Measurements from ENCODE around the gene C11orf87. TPM values are rescaled to one million over a fixed set of nuclear protein-coding genes. Genes with fewer than 3 reads are reported as not detected.

Gene C11orf87
- total and polyA plus RNA-seq, 2 experiments from 2014 or later, result 0.50 to 0.56 TPM

DNA sequence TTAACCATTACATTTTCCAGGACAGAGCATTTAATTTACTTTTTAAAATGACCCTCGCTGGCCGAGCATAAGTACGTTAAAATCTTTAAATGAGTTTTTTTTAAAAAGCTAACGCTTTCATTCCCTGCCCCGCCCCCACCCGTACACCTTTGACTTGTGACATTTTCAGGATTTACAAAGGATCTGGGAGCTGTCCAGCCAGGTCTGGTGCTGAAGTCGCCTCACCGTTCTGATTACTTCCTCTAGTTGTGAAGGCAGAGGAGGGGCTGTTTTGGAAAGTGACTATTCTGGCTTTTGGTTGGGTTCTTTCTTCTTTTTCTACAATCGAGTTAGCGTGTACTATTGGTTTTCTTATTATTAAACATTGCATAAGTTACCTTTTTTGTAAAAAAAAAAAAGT is 2.9 kb downstream of the C11orf87 start:
- H3K4me3 ChIP-seq, result no peak overlapping the region
- peaks cover 49% of the 10 kb centered on the region for H3K27me3 ChIP-seq (ENCODE audit: insufficient read depth)

More for the DNA sequence above, 2.9 kb downstream of the C11orf87 start:
- Histone ChIP-seq H2AFZ (no peak overlapping the region), H3K27ac (ENCODE audit: low read depth) (no peak overlapping the region), H3F3A (replicated peaks; ENCODE audit: low read depth) (no peaks in the 10 kb centered on the region), H3K4me2 (no peak overlapping the region), H4K20me1 (replicated peaks; ENCODE audit: insufficient read depth) (peaks cover 13% of the 10 kb centered on the region; the same call in 1 of the 2 replicates), H3K36me3 (ENCODE audit: insufficient read depth) (no peaks in the 10 kb centered on the region; the same call in 1 of the 2 replicates), H3K79me2 (replicated peaks; ENCODE audit: insufficient read depth) (no peaks in the 10 kb centered on the region), H3K4me1 (ENCODE audit: insufficient read depth) (no peaks in the 10 kb centered on the region; the same call in 1 of the 2 replicates), H3K9me2 (ENCODE audit: insufficient read depth) (no peaks in the 10 kb centered on the region)
- Mint-ChIP-seq H3K9me3 (no peaks in the 10 kb centered on the region), H3K27me3 (ENCODE audit: insufficient read depth, low read depth, poor library complexity) (peaks cover 35% of the 10 kb centered on the region), H3K36me3 (ENCODE audit: low read depth) (no peaks in the 10 kb centered on the region), H3K27ac (no peak overlapping the region), H3K4me3 (no peak overlapping the region), H3K4me1 (peaks cover 8% of the 10 kb centered on the region)
- DNase-seq (ENCODE audit: low spot score) (peak; percentile 91), ATAC-seq (no peak)
- no peak for TF ChIP-seq STAT1 (IDR thresholded peaks at IDR 0.05; ENCODE audit: unreplicated experiment)
- no peak for TF ChIP-seq ZNF331 (CRISPR knock-in tag; IDR thresholded peaks at IDR 0.05; ENCODE audit: low read depth)
- no peak for TF ChIP-seq CREB1 (CRISPR knock-in tag; IDR thresholded peaks at IDR 0.05; ENCODE audit: low read depth)
- TF ChIP-seq, protein P1, sequence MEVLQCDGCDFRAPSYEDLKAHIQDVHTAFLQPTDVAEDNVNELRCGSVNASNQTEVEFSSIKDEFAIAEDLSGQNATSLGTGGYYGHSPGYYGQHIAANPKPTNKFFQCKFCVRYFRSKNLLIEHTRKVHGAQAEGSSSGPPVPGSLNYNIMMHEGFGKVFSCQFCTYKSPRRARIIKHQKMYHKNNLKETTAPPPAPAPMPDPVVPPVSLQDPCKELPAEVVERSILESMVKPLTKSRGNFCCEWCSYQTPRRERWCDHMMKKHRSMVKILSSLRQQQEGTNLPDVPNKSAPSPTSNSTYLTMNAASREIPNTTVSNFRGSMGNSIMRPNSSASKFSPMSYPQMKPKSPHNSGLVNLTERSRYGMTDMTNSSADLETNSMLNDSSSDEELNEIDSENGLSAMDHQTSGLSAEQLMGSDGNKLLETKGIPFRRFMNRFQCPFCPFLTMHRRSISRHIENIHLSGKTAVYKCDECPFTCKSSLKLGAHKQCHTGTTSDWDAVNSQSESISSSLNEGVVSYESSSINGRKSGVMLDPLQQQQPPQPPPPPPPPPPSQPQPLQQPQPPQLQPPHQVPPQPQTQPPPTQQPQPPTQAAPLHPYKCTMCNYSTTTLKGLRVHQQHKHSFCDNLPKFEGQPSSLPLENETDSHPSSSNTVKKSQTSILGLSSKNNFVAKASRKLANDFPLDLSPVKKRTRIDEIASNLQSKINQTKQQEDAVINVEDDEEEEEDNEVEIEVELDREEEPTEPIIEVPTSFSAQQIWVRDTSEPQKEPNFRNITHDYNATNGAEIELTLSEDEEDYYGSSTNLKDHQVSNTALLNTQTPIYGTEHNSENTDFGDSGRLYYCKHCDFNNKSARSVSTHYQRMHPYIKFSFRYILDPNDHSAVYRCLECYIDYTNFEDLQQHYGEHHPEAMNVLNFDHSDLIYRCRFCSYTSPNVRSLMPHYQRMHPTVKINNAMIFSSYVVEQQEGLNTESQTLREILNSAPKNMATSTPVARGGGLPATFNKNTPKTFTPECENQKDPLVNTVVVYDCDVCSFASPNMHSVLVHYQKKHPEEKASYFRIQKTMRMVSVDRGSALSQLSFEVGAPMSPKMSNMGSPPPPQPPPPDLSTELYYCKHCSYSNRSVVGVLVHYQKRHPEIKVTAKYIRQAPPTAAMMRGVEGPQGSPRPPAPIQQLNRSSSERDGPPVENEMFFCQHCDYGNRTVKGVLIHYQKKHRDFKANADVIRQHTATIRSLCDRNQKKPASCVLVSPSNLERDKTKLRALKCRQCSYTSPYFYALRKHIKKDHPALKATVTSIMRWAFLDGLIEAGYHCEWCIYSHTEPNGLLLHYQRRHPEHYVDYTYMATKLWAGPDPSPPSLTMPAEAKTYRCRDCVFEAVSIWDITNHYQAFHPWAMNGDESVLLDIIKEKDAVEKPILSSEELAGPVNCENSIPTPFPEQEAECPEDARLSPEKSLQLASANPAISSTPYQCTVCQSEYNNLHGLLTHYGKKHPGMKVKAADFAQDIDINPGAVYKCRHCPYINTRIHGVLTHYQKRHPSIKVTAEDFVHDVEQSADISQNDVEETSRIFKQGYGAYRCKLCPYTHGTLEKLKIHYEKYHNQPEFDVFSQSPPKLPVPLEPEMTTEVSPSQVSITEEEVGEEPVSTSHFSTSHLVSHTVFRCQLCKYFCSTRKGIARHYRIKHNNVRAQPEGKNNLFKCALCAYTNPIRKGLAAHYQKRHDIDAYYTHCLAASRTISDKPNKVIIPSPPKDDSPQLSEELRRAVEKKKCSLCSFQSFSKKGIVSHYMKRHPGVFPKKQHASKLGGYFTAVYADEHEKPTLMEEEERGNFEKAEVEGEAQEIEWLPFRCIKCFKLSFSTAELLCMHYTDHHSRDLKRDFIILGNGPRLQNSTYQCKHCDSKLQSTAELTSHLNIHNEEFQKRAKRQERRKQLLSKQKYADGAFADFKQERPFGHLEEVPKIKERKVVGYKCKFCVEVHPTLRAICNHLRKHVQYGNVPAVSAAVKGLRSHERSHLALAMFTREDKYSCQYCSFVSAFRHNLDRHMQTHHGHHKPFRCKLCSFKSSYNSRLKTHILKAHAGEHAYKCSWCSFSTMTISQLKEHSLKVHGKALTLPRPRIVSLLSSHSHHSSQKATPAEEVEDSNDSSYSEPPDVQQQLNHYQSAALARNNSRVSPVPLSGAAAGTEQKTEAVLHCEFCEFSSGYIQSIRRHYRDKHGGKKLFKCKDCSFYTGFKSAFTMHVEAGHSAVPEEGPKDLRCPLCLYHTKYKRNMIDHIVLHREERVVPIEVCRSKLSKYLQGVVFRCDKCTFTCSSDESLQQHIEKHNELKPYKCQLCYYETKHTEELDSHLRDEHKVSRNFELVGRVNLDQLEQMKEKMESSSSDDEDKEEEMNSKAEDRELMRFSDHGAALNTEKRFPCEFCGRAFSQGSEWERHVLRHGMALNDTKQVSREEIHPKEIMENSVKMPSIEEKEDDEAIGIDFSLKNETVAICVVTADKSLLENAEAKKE (CRISPR knock-in tag; IDR thresholded peaks at IDR 0.05), result no peak
- TF ChIP-seq, protein P2, sequence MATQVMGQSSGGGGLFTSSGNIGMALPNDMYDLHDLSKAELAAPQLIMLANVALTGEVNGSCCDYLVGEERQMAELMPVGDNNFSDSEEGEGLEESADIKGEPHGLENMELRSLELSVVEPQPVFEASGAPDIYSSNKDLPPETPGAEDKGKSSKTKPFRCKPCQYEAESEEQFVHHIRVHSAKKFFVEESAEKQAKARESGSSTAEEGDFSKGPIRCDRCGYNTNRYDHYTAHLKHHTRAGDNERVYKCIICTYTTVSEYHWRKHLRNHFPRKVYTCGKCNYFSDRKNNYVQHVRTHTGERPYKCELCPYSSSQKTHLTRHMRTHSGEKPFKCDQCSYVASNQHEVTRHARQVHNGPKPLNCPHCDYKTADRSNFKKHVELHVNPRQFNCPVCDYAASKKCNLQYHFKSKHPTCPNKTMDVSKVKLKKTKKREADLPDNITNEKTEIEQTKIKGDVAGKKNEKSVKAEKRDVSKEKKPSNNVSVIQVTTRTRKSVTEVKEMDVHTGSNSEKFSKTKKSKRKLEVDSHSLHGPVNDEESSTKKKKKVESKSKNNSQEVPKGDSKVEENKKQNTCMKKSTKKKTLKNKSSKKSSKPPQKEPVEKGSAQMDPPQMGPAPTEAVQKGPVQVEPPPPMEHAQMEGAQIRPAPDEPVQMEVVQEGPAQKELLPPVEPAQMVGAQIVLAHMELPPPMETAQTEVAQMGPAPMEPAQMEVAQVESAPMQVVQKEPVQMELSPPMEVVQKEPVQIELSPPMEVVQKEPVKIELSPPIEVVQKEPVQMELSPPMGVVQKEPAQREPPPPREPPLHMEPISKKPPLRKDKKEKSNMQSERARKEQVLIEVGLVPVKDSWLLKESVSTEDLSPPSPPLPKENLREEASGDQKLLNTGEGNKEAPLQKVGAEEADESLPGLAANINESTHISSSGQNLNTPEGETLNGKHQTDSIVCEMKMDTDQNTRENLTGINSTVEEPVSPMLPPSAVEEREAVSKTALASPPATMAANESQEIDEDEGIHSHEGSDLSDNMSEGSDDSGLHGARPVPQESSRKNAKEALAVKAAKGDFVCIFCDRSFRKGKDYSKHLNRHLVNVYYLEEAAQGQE (IDR thresholded peaks at IDR 0.05; ENCODE audit: unreplicated experiment), result peak; percentile 86

All from GM23338 (cell line).